Neuronal stem cell (in vitro differentiated cells): ENCODE data around the gene PRCP.

Experiments
- DNase-seq: peaks from one replicate; pipeline ENCODE4 v3.0.0-alpha.2; 2013; ENCODE audit warnings: low spot score
- H2AFZ ChIP-seq: one replicate; pipeline ENCODE4 v1.6.1; 2013; ENCODE audit warnings: mild to moderate bottlenecking, low read length, inconsistent platforms
- H2AK5ac ChIP-seq: 2 replicates; pipeline ENCODE4 v1.6.1; 2013; ENCODE audit warnings: low read depth, mild to moderate bottlenecking, inconsistent platforms, low read length, moderate library complexity, mixed read lengths
- H2BK120ac ChIP-seq: 2 replicates; pipeline ENCODE4 v1.6.1; 2013; ENCODE audit warnings: low read depth, mild to moderate bottlenecking, inconsistent platforms, low read length, moderate library complexity, mixed read lengths
- H2BK12ac ChIP-seq: one replicate; pipeline ENCODE4 v1.6.1; 2013; ENCODE audit warnings: low read length, inconsistent platforms
- H2BK15ac ChIP-seq: 2 replicates; pipeline ENCODE4 v1.6.1; 2013; ENCODE audit warnings: mild to moderate bottlenecking, low read length, inconsistent platforms, mixed read lengths
- H2BK5ac ChIP-seq: one replicate; pipeline ENCODE4 v1.6.1; 2013; ENCODE audit warnings: inconsistent platforms, mild to moderate bottlenecking, low read length, moderate library complexity
- H3K14ac ChIP-seq: one replicate; pipeline ENCODE4 v1.6.1; 2013; ENCODE audit warnings: low read length, inconsistent platforms
- H3K18ac ChIP-seq: 2 replicates; pipeline ENCODE4 v1.6.1; 2013; ENCODE audit warnings: low read length, inconsistent platforms
- H3K23ac ChIP-seq: 2 replicates; pipeline ENCODE4 v1.6.1; 2013; ENCODE audit warnings: low read depth, mild to moderate bottlenecking, mixed read lengths, low read length, inconsistent platforms; ENCODE audit not compliant: poor library complexity
- H3K27ac ChIP-seq: replicated peaks from 3 replicates; pipeline ENCODE4 v1.5.1; 2013; ENCODE audit warnings: low read length, inconsistent platforms
- H3K27me3 ChIP-seq, 3 experiments: 2 replicates each; pipeline ENCODE4 v1.6.1; 2013; ENCODE audit warnings: low read length in 3 of 3, mild to moderate bottlenecking in 2 of 3, inconsistent platforms in 1 of 3, low read depth in 1 of 3, mixed read lengths in 1 of 3, moderate library complexity in 1 of 3; ENCODE audit not compliant: control insufficient read depth in 3 of 3, insufficient read depth in 3 of 3
- H3K36me3 ChIP-seq, 2 donors: replicated peaks in 1 of 2; 2 replicates each; pipeline ENCODE4 v1.6.1; 2013; ENCODE audit warnings: low read length in 2 of 2; ENCODE audit not compliant: control insufficient read depth in 2 of 2, insufficient read depth in 2 of 2
- H3K4ac ChIP-seq: 2 replicates; pipeline ENCODE4 v1.6.1; 2013; ENCODE audit warnings: inconsistent platforms, mild to moderate bottlenecking, low read length, moderate library complexity
- H3K4me1 ChIP-seq, 2 donors: 1 replicate in 1 of 2; 2 replicates in 1 of 2; pipeline ENCODE4 v1.6.1; 2013; ENCODE audit warnings: low read length in 2 of 2, low read depth in 1 of 2; ENCODE audit not compliant: control insufficient read depth in 2 of 2, insufficient read depth in 1 of 2
- H3K4me2 ChIP-seq: one replicate; pipeline ENCODE4 v1.6.1; 2013; ENCODE audit warnings: mild to moderate bottlenecking, low read length, inconsistent platforms; ENCODE audit not compliant: insufficient read depth, poor library complexity, severe bottlenecking
- H3K4me3 ChIP-seq, 2 donors: 2 replicates each; pipeline ENCODE4 v1.5.1; 2013; ENCODE audit warnings: low read length in 2 of 2, mild to moderate bottlenecking in 2 of 2, inconsistent platforms in 1 of 2, moderate library complexity in 1 of 2
- H3K79me1 ChIP-seq: one replicate; pipeline ENCODE4 v1.6.1; 2013; ENCODE audit warnings: low read depth, mild to moderate bottlenecking, inconsistent platforms, low read length, moderate library complexity
- H3K9ac ChIP-seq: one replicate; pipeline ENCODE4 v1.6.1; 2013; ENCODE audit warnings: mild to moderate bottlenecking, low read depth, low read length, inconsistent platforms; ENCODE audit not compliant: poor library complexity
- H3K9me3 ChIP-seq, 2 donors: replicated peaks in 1 of 2; 2 replicates each; pipeline versions ENCODE3 to v1.6.1; 2013; ENCODE audit warnings: low read length in 2 of 2, mild to moderate bottlenecking in 2 of 2, inconsistent platforms in 1 of 2, low read depth in 1 of 2, mixed read lengths in 1 of 2, moderate library complexity in 1 of 2; ENCODE audit not compliant: control insufficient read depth in 2 of 2, insufficient read depth in 1 of 2
- H4K8ac ChIP-seq: one replicate; pipeline ENCODE4 v1.6.1; 2013; ENCODE audit warnings: low read depth, mild to moderate bottlenecking, inconsistent platforms, low read length, moderate library complexity
- H4K91ac ChIP-seq: one replicate; pipeline ENCODE4 v1.6.1; 2013; ENCODE audit warnings: low read length, low read depth, mild to moderate bottlenecking, inconsistent platforms; ENCODE audit not compliant: poor library complexity
- WGBS, 2 donors: extraction: QIAGEN DNeasy Blood & Tissue Kit; methylation state at CpG; one replicate each; pipeline ENCODE4 v1.1.7; 2013; ENCODE audit warnings: missing lambda C conversion rate in 2 of 2, mixed read lengths in 1 of 2; ENCODE audit not compliant: insufficient read length in 2 of 2, insufficient replicate concordance in 1 of 2; ENCODE audit errors: extremely low coverage in 2 of 2; 5-methylcytosine and 5-hydroxymethylcytosine counted together

Gene PRCP

DNA sequence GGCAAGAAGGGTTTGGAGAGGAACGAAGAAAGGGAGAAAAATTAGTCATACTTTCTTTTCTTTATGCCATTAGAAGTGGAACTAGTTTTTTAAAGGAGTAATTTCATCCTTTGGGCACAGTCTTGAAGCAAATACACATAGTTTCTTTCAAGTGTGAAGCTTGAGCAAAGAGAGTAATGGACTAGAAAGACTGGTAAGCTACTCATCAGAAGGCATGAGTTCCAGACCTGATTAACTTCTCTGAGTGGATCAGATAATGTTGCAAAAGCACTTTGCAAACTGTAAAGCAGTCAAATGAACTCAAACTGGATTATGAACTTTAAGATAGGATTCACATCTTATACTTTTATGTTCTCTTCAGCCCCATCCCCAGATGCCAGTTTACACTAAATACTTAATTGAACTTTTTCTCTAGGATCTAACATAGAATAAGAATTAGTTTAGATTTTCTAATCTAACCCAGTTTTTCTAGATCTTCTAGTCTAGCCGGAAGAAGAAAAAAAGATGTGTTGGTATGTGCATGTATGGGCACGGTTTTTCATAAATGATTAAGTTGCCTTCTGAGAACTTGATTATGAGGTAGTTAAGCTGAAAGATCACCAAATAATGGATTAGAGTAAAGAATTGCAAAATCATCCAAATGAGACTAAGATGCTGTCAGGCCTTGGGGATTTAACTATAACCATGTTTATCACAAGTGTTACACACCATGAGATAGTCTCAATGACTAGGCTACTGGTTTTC lies 3.8 kb upstream of the PRCP start:
- no peak overlapping the region for H4K8ac ChIP-seq
- no peak overlapping the region for H2AK5ac ChIP-seq
- no peak overlapping the region for H3K18ac ChIP-seq
- no CpG with 5 or more reads among the region's 3 CpGs for WGBS, 2 donors
- DNase-seq: no peak
- H3K14ac ChIP-seq: no peak overlapping the region
- H3K27me3 ChIP-seq: no peaks in the 10 kb centered on the region
- no peak overlapping the region for H2BK5ac ChIP-seq
- no peak overlapping the region for H2BK120ac ChIP-seq
- H3K27ac ChIP-seq: no peak overlapping the region
- H3K36me3 ChIP-seq: no peaks in the 10 kb centered on the region
- H4K91ac ChIP-seq: no peak overlapping the region
- H2BK15ac ChIP-seq: no peak overlapping the region
- peaks cover 3 to 7% of the 10 kb centered on the region in 2 donors for H3K4me1 ChIP-seq
- H3K4me3 ChIP-seq: no peak overlapping the region
- H3K4me2 ChIP-seq: no peak overlapping the region
- no peak overlapping the region for H2BK12ac ChIP-seq
- no peak overlapping the region for H3K23ac ChIP-seq
- H3K79me1 ChIP-seq: no peaks in the 10 kb centered on the region
- no peak overlapping the region for H3K9ac ChIP-seq
- no peak overlapping the region for H3K4ac ChIP-seq
- no peak overlapping the region for H2AFZ ChIP-seq
- H3K9me3 ChIP-seq: no peaks in the 10 kb centered on the region

- Histone ChIP-seq H2BK5ac (no peak overlapping the region), H3K9me3 (no peaks in the 10 kb centered on the region), H3K27ac (no peak overlapping the region), H3K4ac (no peak overlapping the region), H3K4me2 (no peak overlapping the region), H3K9ac (no peak overlapping the region), H2BK120ac (no peak overlapping the region), H3K4me1 (peaks cover 3 to 7% of the 10 kb centered on the region in 2 donors), H3K4me3 (peak overlapping the region in 1 of 2 donors; percentile 73), H3K23ac (no peak overlapping the region), H3K18ac (no peak overlapping the region), H2AK5ac (no peak overlapping the region), H3K79me1 (no peaks in the 10 kb centered on the region), H2AFZ (no peak overlapping the region), H2BK12ac (no peak overlapping the region), H3K36me3 (no peaks in the 10 kb centered on the region), H4K8ac (no peak overlapping the region), H3K14ac (no peak overlapping the region), H4K91ac (no peak overlapping the region), H3K27me3 (no peaks in the 10 kb centered on the region), H2BK15ac (no peak overlapping the region)
- WGBS, 2 donors: no CpG with 5 or more reads among the region's 3 CpGs
- no peak for DNase-seq
These were observed 2.6 kb upstream of the PRCP start for GRCh38 chr11:82902880-82903279.

DNA sequence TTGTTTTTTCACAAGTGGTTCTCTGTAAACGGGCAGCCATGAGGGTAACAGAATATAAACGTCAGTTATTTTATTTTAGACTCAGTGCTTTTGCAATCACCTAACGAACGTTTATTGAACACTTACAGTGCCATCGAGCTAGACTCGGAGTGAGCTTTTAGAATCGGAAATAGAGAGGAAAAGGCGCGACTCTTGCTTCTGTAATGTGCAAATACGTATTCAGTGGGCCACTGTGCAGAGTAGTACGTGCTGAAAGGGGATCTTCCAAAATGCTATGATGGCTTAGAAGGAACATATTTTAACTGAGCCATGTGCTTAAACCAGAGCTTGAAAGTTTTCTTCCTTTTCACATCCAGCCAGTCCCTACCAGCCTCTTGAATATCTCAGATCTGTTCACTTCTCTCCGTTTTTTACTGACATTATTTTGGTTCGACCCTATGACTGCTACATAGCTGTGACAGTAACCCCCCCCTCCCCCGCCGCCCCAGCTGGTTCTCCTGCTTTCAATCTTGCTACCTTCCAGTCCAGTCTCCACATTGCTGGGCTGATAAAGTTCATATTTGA lies 1.8 kb upstream of the PRCP start:
- peak overlapping the region; percentile 73 to 85 for H3K4me3 ChIP-seq

GRCh38 chr11:82901165-82901921 lies 1.1 kb upstream of the PRCP start, which contains the start of gene DDIAS:
TSS of gene DDIAS (plus strand) at chr11:82901736. CDS start at chr11:82914739, 13,003 bp downstream.
- Histone ChIP-seq H3K9me3 (no peaks in the 10 kb centered on the region), H3K4me3 (peak within 1 kb of the TSS; percentile 73 to 89), H3K4me2 (peak within 1 kb of the TSS; percentile 77), H3K79me1 (no peaks in the 10 kb centered on the region), H3K36me3 (no peaks in the 10 kb centered on the region), H2AFZ (peak within 1 kb of the TSS; percentile 98), H2BK5ac (no peak within 1 kb of the TSS), H3K18ac (peak within 1 kb of the TSS; percentile 4), H3K4me1 (peaks cover 3 to 7% of the 10 kb centered on the region in 2 donors), H3K14ac (no peak within 1 kb of the TSS), H3K27me3 (no peaks in the 10 kb centered on the region), H3K23ac (no peak within 1 kb of the TSS), H2BK12ac (no peak within 1 kb of the TSS), H3K9ac (peak within 1 kb of the TSS; percentile 45), H2AK5ac (no peak within 1 kb of the TSS), H4K91ac (no peak within 1 kb of the TSS), H2BK15ac (no peak within 1 kb of the TSS), H3K4ac (no peak within 1 kb of the TSS), H3K27ac (peak within 1 kb of the TSS; percentile 66), H2BK120ac (no peak within 1 kb of the TSS), H4K8ac (no peak within 1 kb of the TSS)
- peak; percentile 97 for DNase-seq
- no CpG with 5 or more reads among the region's 49 CpGs for WGBS, 2 donors

More for the DNA sequence above, 1.8 kb upstream of the PRCP start:
- no peak overlapping the region for H4K91ac ChIP-seq
- no peak overlapping the region for H3K27ac ChIP-seq
- no peak overlapping the region for H3K9ac ChIP-seq
- no peak overlapping the region for H2BK12ac ChIP-seq
- H3K23ac ChIP-seq: no peak overlapping the region
- no peak overlapping the region for H3K4ac ChIP-seq
- H3K9me3 ChIP-seq: no peaks in the 10 kb centered on the region
- H2BK5ac ChIP-seq: no peak overlapping the region
- H2AK5ac ChIP-seq: no peak overlapping the region
- no peak overlapping the region for H3K14ac ChIP-seq
- no CpG with 5 or more reads among the region's 15 CpGs for WGBS, 2 donors
- H3K4me1 ChIP-seq: peaks cover 3 to 7% of the 10 kb centered on the region in 2 donors
- H3K36me3 ChIP-seq: no peaks in the 10 kb centered on the region
- no peak overlapping the region for H3K18ac ChIP-seq
- H3K27me3 ChIP-seq: no peaks in the 10 kb centered on the region
- no peak overlapping the region for H2BK15ac ChIP-seq
- no peak for DNase-seq
- H3K4me2 ChIP-seq: peak overlapping the region; percentile 77
- H4K8ac ChIP-seq: no peak overlapping the region
- no peaks in the 10 kb centered on the region for H3K79me1 ChIP-seq
- no peak overlapping the region for H2BK120ac ChIP-seq
- peak overlapping the region; percentile 98 for H2AFZ ChIP-seq
